ENCODE data around the gene CLDN15.

DNA sequence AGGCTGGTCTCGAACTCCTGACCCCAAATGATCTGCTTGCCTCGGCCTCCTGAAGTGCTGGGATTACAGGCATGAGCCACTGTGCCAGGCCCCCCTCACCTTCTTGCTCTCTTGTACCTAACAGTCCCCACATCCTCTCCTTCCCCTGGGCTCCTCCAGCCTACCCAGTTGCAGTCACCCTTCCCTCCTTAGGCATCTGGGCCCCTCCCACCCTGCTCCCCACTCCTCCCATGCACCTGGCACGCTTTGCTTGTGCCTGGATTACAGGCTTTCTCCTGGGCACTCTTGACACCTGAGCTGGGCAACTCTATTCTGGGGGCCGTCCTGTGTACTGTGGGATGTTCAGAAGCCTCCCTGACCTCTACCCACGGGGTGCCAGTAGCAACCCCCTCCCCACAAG is 3.0 kb downstream of the CLDN15 start:
- TF ChIP-seq POLR2AphosphoS5 (IDR thresholded peaks at IDR 0.05; ENCODE audit: low read depth, low read length) (no peak), POU2F2 (IDR thresholded peaks at IDR 0.05; ENCODE audit: low read depth, low read length) (no peak), POLR2A (IDR thresholded peaks at IDR 0.05; ENCODE audit: low read depth, low read length) (no peak), TAF1 (IDR thresholded peaks at IDR 0.05; ENCODE audit: low read depth, low read length) (no peak), SPI1 (IDR thresholded peaks at IDR 0.05; ENCODE audit: low read depth, low read length) (no peak)
